ENCODE results near the gene ARID1B.

DNA sequence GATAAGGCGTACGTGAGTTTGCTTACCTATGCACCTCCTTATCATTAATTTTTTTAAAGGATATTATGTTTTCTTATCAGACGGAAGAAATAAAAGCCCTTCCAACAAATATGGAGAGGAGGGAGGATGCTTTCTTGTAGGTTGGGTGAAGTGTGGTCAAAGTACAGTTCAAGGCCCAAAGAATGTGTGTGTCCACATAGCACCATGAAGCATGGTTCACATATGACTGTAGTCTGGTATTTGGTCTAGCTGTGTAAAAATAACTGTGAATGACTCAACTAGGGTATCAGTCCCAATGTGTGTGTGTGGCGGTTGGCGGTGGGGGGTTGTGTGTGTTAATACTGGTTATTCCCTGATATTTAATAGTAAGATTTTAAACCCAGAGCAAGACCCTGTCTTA lies 333.4 kb downstream of the ARID1B start:
- TF ChIP-seq, protein P1, sequence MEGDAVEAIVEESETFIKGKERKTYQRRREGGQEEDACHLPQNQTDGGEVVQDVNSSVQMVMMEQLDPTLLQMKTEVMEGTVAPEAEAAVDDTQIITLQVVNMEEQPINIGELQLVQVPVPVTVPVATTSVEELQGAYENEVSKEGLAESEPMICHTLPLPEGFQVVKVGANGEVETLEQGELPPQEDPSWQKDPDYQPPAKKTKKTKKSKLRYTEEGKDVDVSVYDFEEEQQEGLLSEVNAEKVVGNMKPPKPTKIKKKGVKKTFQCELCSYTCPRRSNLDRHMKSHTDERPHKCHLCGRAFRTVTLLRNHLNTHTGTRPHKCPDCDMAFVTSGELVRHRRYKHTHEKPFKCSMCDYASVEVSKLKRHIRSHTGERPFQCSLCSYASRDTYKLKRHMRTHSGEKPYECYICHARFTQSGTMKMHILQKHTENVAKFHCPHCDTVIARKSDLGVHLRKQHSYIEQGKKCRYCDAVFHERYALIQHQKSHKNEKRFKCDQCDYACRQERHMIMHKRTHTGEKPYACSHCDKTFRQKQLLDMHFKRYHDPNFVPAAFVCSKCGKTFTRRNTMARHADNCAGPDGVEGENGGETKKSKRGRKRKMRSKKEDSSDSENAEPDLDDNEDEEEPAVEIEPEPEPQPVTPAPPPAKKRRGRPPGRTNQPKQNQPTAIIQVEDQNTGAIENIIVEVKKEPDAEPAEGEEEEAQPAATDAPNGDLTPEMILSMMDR (IDR thresholded peaks at IDR 0.05): no peak
- TF ChIP-seq POLR2A (IDR thresholded peaks at IDR 0.05): no peak
- no peak for TF ChIP-seq EP300 (IDR thresholded peaks at IDR 0.05; ENCODE audit: low read depth)
- TF ChIP-seq POLR2AphosphoS5 (IDR thresholded peaks at IDR 0.05): no peak

All from transverse colon (tissue), 4 donors.